DMS153 treated with DMSO at 0.1 percent for 48 hours (cell line): ENCODE results near the gene EFCC1.

Experiments
- DNase-seq: peaks from one replicate; lab custom pipeline; 2025; ENCODE audit not compliant: unreplicated experiment; lab: John Stamatoyannopoulos, UW

Gene EFCC1

DNA sequence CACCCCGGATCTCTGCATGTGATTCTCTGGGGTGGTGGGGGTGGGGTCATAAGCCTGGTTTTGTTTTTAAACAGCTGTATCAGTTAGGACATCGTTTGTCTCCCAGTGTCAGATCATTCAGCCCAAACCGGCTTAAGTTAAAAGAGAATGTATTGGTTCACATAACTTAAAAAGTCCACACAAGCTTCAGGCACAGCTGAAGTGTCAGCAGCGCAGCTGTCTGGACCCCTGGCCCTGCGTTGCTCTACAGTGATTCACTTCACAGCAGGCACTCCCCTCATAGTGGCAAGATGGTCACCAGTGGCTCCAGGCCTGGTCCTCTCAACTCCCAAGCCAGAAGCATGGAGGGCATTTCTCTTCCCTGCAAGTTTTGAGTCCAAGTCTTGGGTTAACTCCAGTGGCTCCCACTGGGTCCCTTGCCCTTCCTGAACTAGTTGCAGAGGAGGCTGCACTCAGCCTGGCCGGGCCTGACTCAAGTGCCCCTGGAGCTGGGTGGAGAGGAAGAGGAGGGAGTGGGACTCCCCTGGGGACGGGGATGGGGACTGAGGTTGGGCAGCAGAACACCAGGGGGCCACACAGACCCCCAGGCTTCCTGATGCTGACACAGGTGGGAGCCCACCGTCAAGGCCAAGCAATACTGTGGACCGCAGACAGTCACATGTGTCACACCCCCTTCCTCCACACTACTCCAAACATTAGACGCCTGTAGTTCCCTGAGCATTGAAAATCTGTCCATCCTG, 30.5 kb downstream of the EFCC1 start:
- no peak for DNase-seq

- DNase-seq, result no peak
Observed at GRCh38 chr3:129032716-129033115, 31.6 kb downstream of the EFCC1 start.

DNA sequence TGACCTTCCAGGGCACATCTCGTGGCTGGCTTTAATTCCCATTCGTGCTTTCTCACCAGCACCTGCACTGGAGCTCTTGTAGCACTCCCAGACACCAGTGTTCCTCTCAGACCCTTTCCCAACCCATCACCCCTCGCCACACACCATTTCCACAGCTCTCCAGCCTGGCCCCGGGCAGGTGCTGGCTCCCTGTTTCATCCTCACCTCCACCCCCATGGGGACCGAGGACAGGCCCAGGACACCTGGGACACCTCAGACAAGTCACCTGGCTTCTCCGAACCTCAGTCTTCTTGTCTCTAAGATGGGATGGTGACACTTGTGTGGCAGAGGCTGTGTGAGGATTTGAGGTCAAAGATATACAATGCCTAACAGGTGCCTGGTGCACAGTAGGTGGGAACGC, 32.0 kb downstream of the EFCC1 start:
- no peak for DNase-seq

DNA sequence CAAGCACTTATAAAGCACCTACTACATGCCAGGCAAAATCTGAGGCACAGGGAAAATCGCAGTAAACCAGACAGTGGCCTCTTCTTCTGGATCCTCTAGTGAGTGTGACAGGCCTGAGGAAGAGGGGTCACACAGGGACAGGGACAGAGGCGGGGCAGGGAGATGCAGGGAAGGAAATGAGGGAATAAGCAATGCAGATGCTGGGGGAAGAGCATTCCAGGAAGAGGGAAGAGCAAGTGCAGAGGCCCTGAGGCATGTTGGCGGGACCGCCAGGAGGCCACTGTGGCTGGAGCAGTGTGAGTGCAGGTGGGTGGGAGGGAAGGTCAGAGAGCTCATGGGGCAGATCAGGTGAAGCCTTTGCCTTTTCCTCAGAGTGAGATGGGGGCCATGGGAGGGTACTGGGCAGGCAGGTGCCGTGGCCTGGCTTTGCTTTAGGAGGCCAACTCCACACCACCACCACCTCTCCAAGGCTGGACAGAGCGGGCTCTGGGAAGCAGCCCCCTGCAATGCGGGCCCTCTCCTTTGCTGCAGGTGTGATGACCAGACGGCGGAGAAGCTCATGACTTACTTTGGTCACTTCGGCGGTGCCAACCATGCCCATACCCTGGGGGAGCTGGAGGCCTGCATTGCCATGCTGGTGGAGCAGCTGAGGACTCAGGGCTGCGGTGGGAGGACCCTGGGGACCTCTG, 32.7 kb downstream of the EFCC1 start:
- no peak for DNase-seq

DNA sequence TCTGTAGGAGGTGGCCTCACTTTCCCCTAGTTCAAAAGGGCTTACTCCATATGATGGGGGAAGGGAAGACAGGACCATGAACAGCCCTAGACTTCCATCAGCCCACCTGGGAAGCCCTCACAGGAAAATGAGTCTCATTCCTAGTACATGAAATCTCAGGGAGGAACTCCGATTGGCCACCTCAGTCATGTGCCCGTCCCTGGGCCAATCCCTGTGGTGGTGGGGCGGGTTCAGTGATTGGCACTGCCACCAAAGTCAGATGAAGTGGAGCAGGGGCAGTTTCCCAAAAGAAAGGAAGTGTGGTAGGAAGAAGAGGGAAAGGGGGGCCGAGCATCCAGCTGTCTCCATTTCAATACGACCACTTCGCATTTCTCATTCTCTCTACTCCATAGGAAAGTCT, 33.5 kb downstream of the EFCC1 start:
- no peak for DNase-seq

DNA sequence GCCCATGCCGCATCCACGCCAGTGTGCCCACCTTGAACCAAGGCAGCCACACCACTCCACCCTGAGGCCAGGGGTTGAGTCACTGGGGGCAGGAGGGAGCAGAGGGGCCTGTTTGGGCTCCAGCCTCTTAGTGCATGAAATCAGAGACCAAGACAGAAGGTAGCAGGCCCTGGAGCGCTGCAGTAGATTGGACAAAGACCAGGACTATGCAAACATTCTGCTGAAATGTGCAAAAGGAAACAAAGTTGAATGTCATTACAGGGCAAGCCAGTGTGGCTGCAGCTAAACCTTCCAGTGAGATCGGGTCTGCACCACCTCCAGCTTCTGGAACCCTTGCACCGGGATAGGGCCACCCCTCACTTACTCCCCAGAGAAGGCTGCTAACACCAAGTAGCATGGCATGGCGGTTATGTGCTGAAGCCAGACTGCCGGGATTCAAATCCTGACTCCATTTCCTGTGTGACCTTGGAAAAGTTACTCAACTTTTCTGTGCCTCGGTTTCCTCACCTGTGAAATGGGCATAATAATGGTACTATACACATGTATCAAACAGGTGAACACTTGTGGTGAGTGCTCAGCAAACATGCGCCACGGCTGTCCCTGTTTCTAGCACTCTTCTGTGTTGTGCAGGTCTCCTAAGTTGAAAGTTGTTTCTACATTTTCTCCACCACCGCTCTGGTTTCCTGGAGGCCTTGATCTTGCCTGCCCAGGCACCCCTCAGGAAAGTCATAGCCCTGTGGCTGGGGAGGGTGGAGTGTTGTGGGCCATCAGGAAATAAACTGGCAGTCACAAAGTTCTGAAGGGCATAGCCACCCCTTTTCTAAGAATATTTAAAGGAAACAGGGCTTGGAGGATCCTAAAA, 34.5 kb downstream of the EFCC1 start:
- no peak for DNase-seq

DNA sequence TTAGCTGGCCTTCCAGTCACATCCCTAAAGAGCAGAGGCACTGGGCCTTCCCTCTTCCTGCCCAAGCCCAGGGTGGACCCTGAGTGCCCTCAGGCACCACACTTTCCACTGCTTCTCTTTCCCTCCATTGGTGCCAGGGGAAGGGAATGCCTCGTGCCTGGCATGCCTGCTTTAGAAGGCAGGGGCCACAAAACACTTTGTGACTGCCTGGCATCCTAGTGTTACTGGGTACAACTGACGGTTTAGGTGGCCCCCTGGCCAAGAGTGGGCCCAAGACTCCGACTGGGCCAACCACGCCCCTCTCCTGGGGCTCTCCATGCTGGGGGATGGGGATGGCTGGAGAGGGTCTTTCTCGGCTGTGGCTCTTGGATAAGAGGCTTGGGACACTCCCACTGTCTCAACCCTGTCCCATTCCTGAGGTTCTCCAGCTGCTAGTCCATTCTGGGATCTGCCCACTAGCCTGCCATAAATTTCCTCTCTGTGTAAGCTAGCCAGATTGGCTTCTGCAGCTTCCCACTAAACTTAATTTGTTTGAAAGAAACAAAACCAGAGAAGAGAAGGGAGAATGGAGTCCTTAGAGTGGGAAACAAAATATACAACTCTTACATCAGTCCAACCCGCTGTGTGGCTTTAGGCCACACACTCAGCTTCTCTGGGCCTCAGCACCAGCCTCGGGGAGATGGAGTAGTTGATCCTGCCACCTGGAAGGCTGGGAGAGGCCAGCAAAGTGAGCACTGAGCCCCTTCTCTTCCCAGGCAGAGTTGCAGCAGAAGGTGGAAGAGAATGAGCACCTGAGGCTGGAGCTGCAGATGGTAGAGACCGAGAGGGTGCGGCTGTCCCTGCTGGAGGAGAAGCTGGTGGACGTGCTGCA, 35.4 kb downstream of the EFCC1 start:
- DNase-seq, result no peak

DNA sequence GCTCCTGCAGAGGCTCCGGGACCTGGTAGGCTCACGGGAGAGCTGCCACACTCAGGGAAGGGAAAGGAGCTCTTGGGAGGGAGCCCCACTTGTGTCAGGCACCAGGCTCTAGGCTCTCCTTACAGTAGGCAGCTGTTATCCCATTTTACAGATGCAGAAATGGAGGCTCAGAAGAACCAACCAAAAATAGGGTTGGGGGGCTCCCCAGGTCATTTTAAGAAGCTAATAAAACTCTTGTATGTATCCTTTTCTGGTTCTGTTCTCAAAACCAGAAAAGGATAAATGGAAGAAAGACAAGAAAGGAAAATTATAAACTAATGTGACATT, 36.0 kb downstream of the EFCC1 start:
- DNase-seq, result no peak

DNA sequence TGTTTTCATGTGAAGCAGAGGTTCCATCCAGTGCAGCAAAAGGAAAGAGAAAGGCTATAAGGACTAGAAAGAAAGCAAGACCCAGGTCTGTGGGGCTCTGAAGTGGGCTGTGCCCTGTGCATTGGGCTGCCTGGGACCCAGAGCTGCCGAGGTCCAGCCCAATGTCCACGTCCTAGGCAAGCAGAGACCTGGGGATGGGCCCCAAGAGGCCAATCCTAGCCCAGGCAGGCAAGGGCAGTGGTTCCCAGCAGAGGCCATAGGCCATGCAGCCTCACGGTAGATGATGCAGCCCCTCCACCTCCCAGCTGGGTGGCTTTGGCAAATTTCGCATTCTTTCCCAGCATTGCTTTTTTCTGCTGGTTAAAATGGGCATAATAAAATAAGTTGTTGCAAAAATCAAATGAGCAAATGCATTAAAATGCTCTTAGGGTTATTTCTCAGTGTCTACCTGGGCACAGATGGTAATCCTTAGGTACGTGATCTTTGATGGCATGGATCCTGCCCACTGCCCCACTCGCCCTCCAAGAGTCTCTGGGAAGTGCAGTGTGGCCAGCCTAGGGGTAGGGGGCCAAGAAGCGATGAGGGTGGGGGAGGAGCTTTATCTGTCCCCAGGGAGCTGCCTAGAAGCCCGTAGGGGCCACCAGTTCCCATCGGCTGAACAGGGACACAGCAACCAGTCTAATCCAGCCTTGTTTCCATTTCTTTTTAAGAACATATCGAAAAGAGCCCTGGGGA, 37.2 kb downstream of the EFCC1 start:
- DNase-seq, result no peak

GRCh38 chr3:129039271-129040038, 38.4 kb downstream of the EFCC1 start:
- peak; percentile 56 for DNase-seq

- no peak for DNase-seq
Observed at GRCh38 chr3:129040039-129040336, 38.9 kb downstream of the EFCC1 start.

- DNase-seq, result no peak
Observed at GRCh38 chr3:129040579-129041300, 39.6 kb downstream of the EFCC1 start.

GRCh38 chr3:129045675-129046036, 44.6 kb downstream of the EFCC1 start:
- peak; percentile 7 for DNase-seq

DNA sequence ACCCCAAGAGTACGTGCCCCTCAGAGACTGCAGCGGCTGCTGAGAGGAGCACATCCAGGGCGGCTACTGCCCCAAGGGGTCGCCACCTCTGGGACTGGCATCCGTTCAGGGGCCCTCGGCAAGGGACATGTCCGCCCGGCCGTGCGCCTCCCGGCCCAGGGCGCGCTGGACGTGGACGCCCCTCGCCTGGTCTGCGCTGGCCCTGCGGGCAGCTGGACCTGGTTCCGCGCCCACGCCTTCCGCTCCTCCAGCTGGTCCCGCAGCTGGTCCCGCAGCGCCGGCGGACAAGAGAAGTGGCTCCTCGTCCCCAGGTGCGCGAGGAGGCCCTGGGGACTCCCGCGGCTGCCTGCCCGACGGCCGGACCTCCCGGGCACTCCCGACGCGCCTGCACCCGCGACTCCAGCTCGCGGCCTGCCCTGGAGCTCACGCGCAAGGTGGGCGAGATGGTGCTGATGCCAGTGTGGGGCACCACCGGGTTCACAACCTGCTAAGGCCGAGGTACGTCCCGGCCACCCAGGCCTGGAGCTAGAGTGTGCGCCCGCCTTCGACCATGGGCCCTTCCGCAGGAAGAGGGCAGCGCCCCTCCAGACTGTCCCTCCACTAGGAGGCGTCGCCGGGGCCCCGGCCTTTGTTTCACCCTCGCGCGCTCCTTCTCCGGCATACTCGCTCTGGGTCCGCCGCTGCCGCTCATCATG, 45.1 kb downstream of the EFCC1 start:
- DNase-seq, result no peak

DNA sequence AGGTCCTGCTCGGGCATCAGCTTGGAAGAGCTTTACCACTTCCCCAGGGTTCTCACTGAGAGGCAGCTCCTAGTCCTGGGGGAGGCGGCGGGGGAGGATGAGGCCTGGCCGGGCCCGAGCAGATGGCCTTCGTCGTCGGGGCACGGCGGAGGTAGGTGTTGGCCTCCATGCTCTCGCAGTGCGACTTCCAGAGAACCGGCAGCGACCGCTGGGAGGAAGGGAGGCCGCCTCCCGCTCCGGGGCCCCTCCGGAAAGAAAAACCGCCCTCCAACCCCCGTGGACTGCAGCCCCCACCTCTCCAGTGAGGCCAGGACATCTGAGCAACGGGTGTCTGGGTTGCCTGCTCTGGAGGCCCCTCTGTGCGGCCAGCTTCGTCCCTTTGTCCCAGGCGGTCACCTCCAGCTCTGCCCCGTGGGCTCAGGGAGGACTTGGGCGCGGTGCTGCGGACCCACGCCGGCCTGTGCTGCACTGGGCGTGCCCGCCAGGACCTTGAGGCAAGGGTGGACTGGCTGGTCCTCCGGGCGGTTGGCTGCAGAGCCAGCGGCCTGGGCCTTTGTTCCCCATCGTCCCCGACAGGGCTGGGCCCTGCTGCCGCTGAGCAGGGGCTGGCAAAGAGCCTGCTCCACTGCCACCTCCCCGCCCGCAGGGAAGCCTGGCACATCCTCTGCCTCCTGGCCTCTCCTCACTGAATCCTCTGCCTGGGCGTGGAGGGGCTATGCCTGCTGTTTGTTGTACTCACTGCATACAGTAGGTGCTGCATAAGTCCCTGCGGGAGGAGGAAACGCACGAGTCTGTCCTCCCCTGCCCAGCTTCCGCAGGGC, 45.8 kb downstream of the EFCC1 start:
- DNase-seq, result no peak

GRCh38 chr3:129047553-129047839, 46.4 kb downstream of the EFCC1 start:
- no peak for DNase-seq

GRCh38 chr3:129050556-129051295, 49.6 kb downstream of the EFCC1 start:
- no peak for DNase-seq
